Measurements from ENCODE around the gene RFX8.

DNA sequence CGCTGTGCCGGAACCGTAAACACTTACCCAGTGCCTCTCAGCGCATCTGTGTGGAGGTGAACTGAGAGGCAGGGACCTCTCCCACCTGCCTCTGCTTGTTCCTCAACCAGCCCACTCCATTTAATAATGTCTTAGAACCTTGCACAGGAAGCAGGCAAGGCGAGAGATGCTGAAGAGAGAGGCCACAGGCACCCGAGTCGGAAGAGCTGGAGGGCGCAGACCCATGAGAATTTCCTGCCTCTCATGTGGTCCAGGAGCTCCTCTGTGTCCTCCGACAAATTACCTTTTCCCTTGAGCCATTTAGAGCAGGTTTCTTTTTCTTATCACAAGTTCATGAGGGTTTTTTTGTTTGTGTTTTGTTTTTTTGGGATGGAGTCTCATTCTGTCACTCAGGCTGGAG is 4.9 kb upstream of the RFX8 start:
- no peak for TF ChIP-seq EZH2 (IDR thresholded peaks at IDR 0.05; ENCODE audit: borderline replicate concordance, low read depth, low read length, severe bottlenecking)
- TF ChIP-seq, protein P1, sequence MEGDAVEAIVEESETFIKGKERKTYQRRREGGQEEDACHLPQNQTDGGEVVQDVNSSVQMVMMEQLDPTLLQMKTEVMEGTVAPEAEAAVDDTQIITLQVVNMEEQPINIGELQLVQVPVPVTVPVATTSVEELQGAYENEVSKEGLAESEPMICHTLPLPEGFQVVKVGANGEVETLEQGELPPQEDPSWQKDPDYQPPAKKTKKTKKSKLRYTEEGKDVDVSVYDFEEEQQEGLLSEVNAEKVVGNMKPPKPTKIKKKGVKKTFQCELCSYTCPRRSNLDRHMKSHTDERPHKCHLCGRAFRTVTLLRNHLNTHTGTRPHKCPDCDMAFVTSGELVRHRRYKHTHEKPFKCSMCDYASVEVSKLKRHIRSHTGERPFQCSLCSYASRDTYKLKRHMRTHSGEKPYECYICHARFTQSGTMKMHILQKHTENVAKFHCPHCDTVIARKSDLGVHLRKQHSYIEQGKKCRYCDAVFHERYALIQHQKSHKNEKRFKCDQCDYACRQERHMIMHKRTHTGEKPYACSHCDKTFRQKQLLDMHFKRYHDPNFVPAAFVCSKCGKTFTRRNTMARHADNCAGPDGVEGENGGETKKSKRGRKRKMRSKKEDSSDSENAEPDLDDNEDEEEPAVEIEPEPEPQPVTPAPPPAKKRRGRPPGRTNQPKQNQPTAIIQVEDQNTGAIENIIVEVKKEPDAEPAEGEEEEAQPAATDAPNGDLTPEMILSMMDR (IDR thresholded peaks at IDR 0.05; ENCODE audit: borderline replicate concordance, extremely low read depth, low read length, poor library complexity, severe bottlenecking) = no peak

Data from DND-41 (cell line).